ENCODE data around the gene BLACAT1.

DNA sequence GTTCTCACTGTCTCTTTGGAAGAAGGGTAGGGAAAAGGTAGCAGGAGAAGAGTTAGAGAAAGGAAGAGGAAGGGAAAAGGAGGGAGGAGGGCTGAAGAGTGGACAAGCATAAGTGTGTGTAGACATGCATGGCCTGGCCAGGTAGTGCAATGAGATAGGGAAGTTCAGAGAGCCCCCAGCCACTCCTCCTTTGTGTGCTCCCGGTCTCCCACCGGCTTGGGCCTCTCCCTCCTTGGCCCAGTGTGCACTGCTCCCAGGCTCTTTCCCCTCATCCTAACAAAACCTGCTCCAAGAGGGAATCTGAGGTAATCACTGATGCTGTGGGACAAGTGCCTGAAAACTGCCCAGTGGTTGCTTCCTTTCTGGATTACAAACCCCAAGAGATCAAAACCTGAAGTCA, 23.7 kb downstream of the BLACAT1 start:
- no peak for TF ChIP-seq POLR2A (IDR thresholded peaks at IDR 0.05; ENCODE audit: low read depth, low read length)
- no peak for TF ChIP-seq TAF1 (IDR thresholded peaks at IDR 0.05; ENCODE audit: low read depth, low read length)
- no peak for TF ChIP-seq POLR2AphosphoS5 (IDR thresholded peaks at IDR 0.05; ENCODE audit: low read depth, low read length)
- TF ChIP-seq SPI1 (IDR thresholded peaks at IDR 0.05; ENCODE audit: low read depth, low read length), result no peak

All from GM12891 (cell line).